ENCODE data around the gene AIRE. TPM values are rescaled to one million over a fixed set of nuclear protein-coding genes. Genes with fewer than 3 reads are reported as not detected.
A peak's percentile ranks its signal among the peaks of the same experiment; 100 is the strongest.

Gene AIRE
- total RNA-seq, 1 donor from 2014 or later: not detected

- peak overlapping the region; percentile 85 for H3K27ac Mint-ChIP-seq
- H3K4me2 ChIP-seq: peak overlapping the region; percentile 59
Measured at GRCh38 chr21:44304011-44304616, 18.4 kb downstream of the AIRE start.

GRCh38 chr21:44304877-44305293 lies 19.2 kb downstream of the AIRE start:
- H3K9ac ChIP-seq: no peak overlapping the region
- H3K36me3 Mint-ChIP-seq: no peaks in the 10 kb centered on the region

More at GRCh38 chr21:44304011-44304616, 18.4 kb downstream of the AIRE start:
- H4K20me1 ChIP-seq (ENCODE audit: low read depth): peaks cover 72% of the 10 kb centered on the region
- no peaks in the 10 kb centered on the region for H3K9me3 Mint-ChIP-seq
- no peak overlapping the region for H3K4me3 ChIP-seq
- peak; percentile 68 for DNase-seq (ENCODE audit: low spot score)
- peak overlapping the region; percentile 78 for H3K4me3 Mint-ChIP-seq
- peaks cover 4% of the 10 kb centered on the region for H3K27me3 Mint-ChIP-seq (ENCODE audit: insufficient read depth, low read depth)
- no peaks in the 10 kb centered on the region for H3K36me3 ChIP-seq
- H3K27ac ChIP-seq: peak overlapping the region; percentile 54
- TF ChIP-seq EZH2 (IDR thresholded peaks at IDR 0.05) (no peak), CTCF (IDR thresholded peaks at IDR 0.05) (no peak), EZH2phosphoT487 (IDR thresholded peaks at IDR 0.05) (no peak)
- H3K79me2 ChIP-seq (ENCODE audit: low read depth): peaks cover 16% of the 10 kb centered on the region
- no peak overlapping the region for H3K9ac ChIP-seq
- no peaks in the 10 kb centered on the region for H3K9me3 ChIP-seq (ENCODE audit: low read depth)
- peaks cover 48% of the 10 kb centered on the region for H3K4me1 Mint-ChIP-seq
- peaks cover 18% of the 10 kb centered on the region for H3F3A ChIP-seq (ENCODE audit: low read depth)
- H3K27me3 ChIP-seq: peaks cover 6% of the 10 kb centered on the region
- H3K4me1 ChIP-seq: peaks cover 29% of the 10 kb centered on the region
- no peaks in the 10 kb centered on the region for H3K36me3 Mint-ChIP-seq
- H2AFZ ChIP-seq (replicated peaks): no peak overlapping the region

GRCh38 chr21:44305691-44306090 lies 20.0 kb downstream of the AIRE start:
- Histone ChIP-seq H3K9ac (no peak overlapping the region), H4K20me1 (ENCODE audit: low read depth) (peaks cover 72% of the 10 kb centered on the region), H3F3A (ENCODE audit: low read depth) (peaks cover 16% of the 10 kb centered on the region), H3K4me2 (no peak overlapping the region), H3K27me3 (no peaks in the 10 kb centered on the region), H3K9me3 (ENCODE audit: low read depth) (no peaks in the 10 kb centered on the region), H2AFZ (replicated peaks) (no peak overlapping the region), H3K27ac (no peak overlapping the region), H3K4me3 (no peak overlapping the region), H3K36me3 (no peaks in the 10 kb centered on the region), H3K79me2 (ENCODE audit: low read depth) (peaks cover 16% of the 10 kb centered on the region), H3K4me1 (peaks cover 28% of the 10 kb centered on the region)
- no peak overlapping the region for H3K27ac Mint-ChIP-seq
- no peaks in the 10 kb centered on the region for H3K36me3 Mint-ChIP-seq
- no peaks in the 10 kb centered on the region for H3K9me3 Mint-ChIP-seq
- H3K27me3 Mint-ChIP-seq (ENCODE audit: insufficient read depth, low read depth): peaks cover 6% of the 10 kb centered on the region
- no peak for DNase-seq (ENCODE audit: low spot score)
- TF ChIP-seq EZH2phosphoT487 (IDR thresholded peaks at IDR 0.05) (no peak), EZH2 (IDR thresholded peaks at IDR 0.05) (no peak), CTCF (IDR thresholded peaks at IDR 0.05) (no peak)
- H3K4me1 Mint-ChIP-seq: peaks cover 45% of the 10 kb centered on the region
- no peak overlapping the region for H3K4me3 Mint-ChIP-seq

More at GRCh38 chr21:44304877-44305293, 19.2 kb downstream of the AIRE start:
- Histone ChIP-seq H3K27me3 (no peaks in the 10 kb centered on the region), H3K9me3 (ENCODE audit: low read depth) (no peaks in the 10 kb centered on the region), H3K4me2 (no peak overlapping the region), H3F3A (ENCODE audit: low read depth) (peaks cover 16% of the 10 kb centered on the region), H3K36me3 (no peaks in the 10 kb centered on the region), H2AFZ (replicated peaks) (no peak overlapping the region), H3K4me3 (no peak overlapping the region), H4K20me1 (ENCODE audit: low read depth) (peaks cover 76% of the 10 kb centered on the region), H3K27ac (no peak overlapping the region), H3K4me1 (peaks cover 29% of the 10 kb centered on the region), H3K79me2 (ENCODE audit: low read depth) (peaks cover 16% of the 10 kb centered on the region)
- H3K27ac Mint-ChIP-seq: peak overlapping the region; percentile 37
- peaks cover 45% of the 10 kb centered on the region for H3K4me1 Mint-ChIP-seq
- DNase-seq (ENCODE audit: low spot score): peak; percentile 65
- H3K9me3 Mint-ChIP-seq: no peaks in the 10 kb centered on the region
- H3K27me3 Mint-ChIP-seq (ENCODE audit: insufficient read depth, low read depth): peaks cover 4% of the 10 kb centered on the region
- TF ChIP-seq CTCF (IDR thresholded peaks at IDR 0.05) (peak; percentile 61), EZH2phosphoT487 (IDR thresholded peaks at IDR 0.05) (no peak)
- H3K4me3 Mint-ChIP-seq: no peak overlapping the region
